Measurements from ENCODE around the gene DTX1.

DTX1 gene

DNA sequence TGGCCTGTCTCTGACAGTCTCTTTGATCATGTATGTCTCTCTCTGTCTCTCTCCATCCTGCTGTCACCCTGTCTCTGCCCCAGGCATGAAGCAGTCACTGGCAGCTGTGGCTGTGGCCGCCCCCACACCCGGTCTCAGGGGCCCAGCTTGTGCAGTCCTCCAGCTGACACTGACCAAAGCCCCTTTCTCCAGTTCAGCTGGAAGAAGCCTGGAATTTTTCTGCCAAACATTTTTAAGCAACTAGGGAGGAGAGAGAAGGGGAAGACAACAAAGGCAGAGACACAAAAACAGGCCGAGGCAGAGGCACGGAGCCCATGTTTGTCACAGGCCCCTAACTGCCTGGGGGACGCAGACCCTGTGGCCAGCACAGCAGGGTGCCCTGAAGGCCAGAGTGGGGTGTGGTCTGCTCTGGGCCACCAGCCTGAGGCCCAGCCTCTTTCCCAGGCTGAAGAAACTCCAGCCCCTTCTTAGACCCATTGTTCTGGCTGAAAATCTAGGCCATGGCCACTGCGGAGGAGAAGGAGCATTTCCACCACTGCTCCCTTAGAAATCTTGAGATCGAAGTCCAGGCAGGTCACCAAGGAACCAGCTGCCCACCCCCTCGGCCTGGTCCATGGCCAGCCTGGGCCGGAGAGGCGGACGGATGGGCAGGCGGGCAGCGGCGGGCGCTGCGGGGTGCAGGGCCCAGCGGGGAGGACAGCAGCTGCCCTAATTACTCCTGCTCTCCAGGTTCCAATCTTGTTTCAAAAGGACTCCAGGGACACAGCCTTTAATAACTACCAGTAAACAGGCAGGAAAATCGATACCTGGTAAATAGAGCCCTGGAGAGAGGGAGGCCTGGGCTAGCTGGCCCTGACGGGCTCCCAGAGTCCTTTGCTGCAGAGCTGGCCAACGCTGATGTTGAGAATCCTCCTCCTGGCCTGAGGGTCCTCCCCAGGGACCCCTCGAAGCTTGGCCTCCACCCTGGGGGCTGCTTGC lies 14.9 kb downstream of the DTX1 start:
- H3K4me3 ChIP-seq: no peak overlapping the region
- no peak for DNase-seq (ENCODE audit: low spot score)
- TF ChIP-seq, protein P1, sequence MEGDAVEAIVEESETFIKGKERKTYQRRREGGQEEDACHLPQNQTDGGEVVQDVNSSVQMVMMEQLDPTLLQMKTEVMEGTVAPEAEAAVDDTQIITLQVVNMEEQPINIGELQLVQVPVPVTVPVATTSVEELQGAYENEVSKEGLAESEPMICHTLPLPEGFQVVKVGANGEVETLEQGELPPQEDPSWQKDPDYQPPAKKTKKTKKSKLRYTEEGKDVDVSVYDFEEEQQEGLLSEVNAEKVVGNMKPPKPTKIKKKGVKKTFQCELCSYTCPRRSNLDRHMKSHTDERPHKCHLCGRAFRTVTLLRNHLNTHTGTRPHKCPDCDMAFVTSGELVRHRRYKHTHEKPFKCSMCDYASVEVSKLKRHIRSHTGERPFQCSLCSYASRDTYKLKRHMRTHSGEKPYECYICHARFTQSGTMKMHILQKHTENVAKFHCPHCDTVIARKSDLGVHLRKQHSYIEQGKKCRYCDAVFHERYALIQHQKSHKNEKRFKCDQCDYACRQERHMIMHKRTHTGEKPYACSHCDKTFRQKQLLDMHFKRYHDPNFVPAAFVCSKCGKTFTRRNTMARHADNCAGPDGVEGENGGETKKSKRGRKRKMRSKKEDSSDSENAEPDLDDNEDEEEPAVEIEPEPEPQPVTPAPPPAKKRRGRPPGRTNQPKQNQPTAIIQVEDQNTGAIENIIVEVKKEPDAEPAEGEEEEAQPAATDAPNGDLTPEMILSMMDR (IDR thresholded peaks at IDR 0.05): no peak

DNA sequence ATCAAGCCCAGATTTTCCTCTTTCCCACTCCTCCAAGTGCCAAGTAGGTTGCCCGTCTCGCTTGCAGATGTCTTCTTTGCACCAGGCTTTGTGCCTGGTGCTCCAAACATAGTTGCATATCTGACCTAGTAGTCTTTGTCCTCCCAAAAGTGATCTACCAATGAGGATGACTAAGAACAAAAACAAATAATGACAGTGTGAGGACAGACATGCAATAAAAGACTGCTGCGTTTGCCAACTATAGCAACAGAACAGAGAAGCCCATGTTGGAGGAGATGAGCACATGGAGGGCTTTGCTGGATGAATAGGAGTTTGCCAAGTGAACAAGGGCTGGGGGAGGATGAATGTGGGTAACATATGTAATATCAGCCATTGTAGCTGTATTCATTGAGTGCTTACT lies 15.6 kb downstream of the DTX1 start:
- DNase-seq (ENCODE audit: low spot score): no peak
- H3K4me3 ChIP-seq: no peak overlapping the region
- H3K27ac ChIP-seq: peak overlapping the region in 1 of 2 donors; percentile 76
- TF ChIP-seq, protein P1 (IDR thresholded peaks at IDR 0.05): no peak

More for the DNA sequence above, 14.9 kb downstream of the DTX1 start:
- H3K27ac ChIP-seq: peak overlapping the region in 1 of 2 donors; percentile 76

DNA sequence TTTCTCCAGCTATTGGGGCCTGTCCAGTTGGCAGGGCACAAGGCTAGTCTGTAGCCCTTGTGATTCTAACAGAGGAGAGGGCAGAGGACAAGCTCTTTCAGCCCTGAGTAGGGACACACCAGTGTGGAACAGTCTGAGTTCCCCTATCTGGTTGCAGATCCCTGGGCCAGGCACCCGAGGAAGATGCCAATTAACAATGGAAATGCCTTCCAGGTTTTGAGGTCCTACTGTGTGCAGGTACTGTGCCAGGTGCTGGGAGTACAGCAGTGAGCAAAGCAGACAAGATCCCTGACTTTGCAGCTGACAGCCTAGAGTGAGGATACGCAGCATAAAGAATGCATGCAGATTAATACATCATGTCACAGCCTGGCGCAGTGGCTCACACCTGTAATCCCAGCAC lies 17.1 kb downstream of the DTX1 start:
- TF ChIP-seq, protein P1 (IDR thresholded peaks at IDR 0.05): no peak

DNA sequence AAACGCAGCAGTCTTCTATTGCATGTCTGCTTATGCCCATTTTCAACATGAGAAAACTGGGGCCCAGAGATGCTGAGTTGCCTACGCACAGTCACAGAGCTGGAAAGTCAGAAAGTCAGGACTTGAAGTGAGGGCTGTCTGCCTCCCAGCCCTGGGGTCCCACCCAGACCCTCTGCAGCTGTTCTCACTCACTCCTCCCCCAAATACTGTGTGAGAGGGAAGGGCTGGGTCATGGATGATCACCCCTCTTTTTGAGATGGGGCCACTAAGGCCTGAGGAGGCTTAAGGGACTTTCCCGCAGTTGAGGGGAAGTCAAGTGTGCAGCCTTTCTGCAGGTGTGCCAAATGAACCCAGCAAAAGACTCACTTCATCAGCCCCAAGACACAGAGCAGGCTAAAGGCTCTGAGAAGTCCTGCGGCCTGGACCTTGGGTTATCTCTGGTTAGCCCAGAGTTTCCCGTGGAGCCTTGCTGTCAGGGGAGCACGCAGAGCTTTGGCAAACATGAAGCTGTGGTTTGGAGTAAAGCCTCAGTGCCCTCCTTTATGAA lies 18.7 kb downstream of the DTX1 start:
- Histone ChIP-seq H3K4me3 (no peak overlapping the region), H3K27ac (no peak overlapping the region)
- no peak for DNase-seq (ENCODE audit: low spot score)
- TF ChIP-seq, protein P1 (IDR thresholded peaks at IDR 0.05): no peak

More for the DNA sequence above, 17.1 kb downstream of the DTX1 start:
- Histone ChIP-seq H3K27ac (no peak overlapping the region), H3K4me3 (no peak overlapping the region)
- DNase-seq (ENCODE audit: low spot score): no peak

DNA sequence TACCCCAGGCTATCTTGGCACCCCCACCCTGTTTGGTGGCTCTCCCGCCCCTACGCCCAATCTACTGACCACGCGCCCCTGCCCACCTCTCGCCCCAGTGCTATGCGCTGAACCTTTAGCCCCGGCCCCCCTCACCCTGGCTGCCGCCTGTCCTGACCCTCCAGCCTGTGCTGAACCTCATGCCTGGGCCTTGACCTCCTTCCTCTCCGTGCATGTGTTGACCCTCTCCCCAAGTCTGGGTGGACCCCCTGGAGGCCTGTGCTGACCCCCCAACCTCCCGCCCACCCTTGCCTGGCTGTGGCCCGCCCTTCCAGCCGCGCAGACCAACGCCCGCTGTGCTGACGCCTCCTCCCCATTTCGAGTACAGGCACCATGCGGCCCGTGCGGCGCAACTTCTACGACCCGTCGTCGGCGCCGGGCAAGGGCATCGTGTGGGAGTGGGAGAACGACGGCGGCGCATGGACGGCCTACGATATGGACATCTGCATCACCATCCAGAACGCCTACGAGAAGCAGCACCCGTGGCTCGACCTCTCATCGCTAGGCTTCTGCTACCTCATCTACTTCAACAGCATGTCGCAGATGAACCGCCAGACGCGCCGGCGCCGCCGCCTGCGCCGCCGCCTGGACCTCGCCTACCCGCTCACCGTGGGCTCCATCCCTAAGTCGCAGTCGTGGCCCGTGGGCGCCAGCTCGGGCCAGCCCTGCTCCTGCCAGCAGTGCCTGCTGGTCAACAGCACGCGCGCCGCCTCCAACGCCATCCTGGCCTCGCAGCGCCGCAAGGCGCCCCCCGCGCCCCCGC lies 20.7 kb downstream of the DTX1 start:
- Histone ChIP-seq H3K27ac (no peak overlapping the region), H3K4me3 (no peak overlapping the region)
- TF ChIP-seq, protein P1 (IDR thresholded peaks at IDR 0.05): no peak
- no peak for DNase-seq (ENCODE audit: low spot score)

GRCh38 chr12:113077859-113078255 lies 21.3 kb downstream of the DTX1 start:
- DNase-seq (ENCODE audit: low spot score): no peak
- Histone ChIP-seq H3K4me3 (no peak overlapping the region), H3K27ac (no peak overlapping the region)
- TF ChIP-seq, protein P1 (IDR thresholded peaks at IDR 0.05): no peak

All from coronary artery (tissue), 2 donors.